Small intestine (tissue), 7 donors: ENCODE results near the gene RNF39. TPM values are rescaled to one million over a fixed set of nuclear protein-coding genes. Genes with fewer than 3 reads are reported as not detected.

Source experiments
- DNase-seq, 2 donors: peaks; one replicate each; pipeline versions ENCODE4 v3.0.0 to v3.0.0-alpha.2; 2013
- FAIRE-seq: peaks from 2 replicates; lab custom pipeline; 2012; peaks lifted over from hg19 to GRCh38; lab: Jason Lieb, UNC
- H3K27ac ChIP-seq, 3 donors: one replicate each; pipeline ENCODE4 v1.5.1; 2013; ENCODE audit warnings: low read length in 2 of 3, mild to moderate bottlenecking in 2 of 3, control low read depth in 1 of 3, inconsistent platforms in 1 of 3, low read depth in 1 of 3, moderate library complexity in 1 of 3
- H3K27me3 ChIP-seq, 3 donors: one replicate each; pipeline ENCODE4 v1.6.1; 2013; ENCODE audit warnings: low read length in 3 of 3, inconsistent platforms in 1 of 3; ENCODE audit not compliant: control insufficient read depth in 3 of 3, insufficient read depth in 3 of 3
- H3K36me3 ChIP-seq, 3 donors: one replicate each; pipeline ENCODE4 v1.6.1; 2013; ENCODE audit warnings: low read length in 3 of 3, inconsistent platforms in 1 of 3, low read depth in 1 of 3, mild to moderate bottlenecking in 1 of 3, moderate library complexity in 1 of 3; ENCODE audit not compliant: control insufficient read depth in 3 of 3, insufficient read depth in 2 of 3
- H3K4me1 ChIP-seq, 3 donors: one replicate each; pipeline ENCODE4 v1.6.1; 2013; ENCODE audit warnings: low read length in 2 of 3, inconsistent platforms in 1 of 3, low read depth in 1 of 3, mild to moderate bottlenecking in 1 of 3, moderate library complexity in 1 of 3; ENCODE audit not compliant: control insufficient read depth in 3 of 3, insufficient read depth in 2 of 3
- H3K4me3 ChIP-seq, 3 donors: one replicate each; pipeline ENCODE4 v1.5.1; 2013; ENCODE audit warnings: low read length in 3 of 3, control low read depth in 1 of 3, inconsistent platforms in 1 of 3, low read depth in 1 of 3, mild to moderate bottlenecking in 1 of 3, moderate library complexity in 1 of 3
- H3K9me3 ChIP-seq, 2 donors: one replicate each; pipeline ENCODE4 v1.6.1; 2013; ENCODE audit warnings: low read depth in 1 of 2, low read length in 1 of 2; ENCODE audit not compliant: control insufficient read depth in 2 of 2, insufficient read depth in 1 of 2
- WGBS, 3 donors: extraction: QIAGEN DNeasy Blood & Tissue Kit; methylation state at CpG; one replicate each; pipeline ENCODE4 v1.1.7; 2013; 5-methylcytosine and 5-hydroxymethylcytosine counted together
- polyA plus RNA-seq, 4 donors: library from polyadenylated mRNA; stranded (reverse) in 3 of 4; unstranded in 1 of 4; fragments of 200-250 nt in 3 of 4; fragments of 120-200 nt in 1 of 4; gene quantifications; one replicate each; pipeline versions ENCODE4 v1.2.1 to v1.2.3, GENCODE V29; 2013
- donor health status: healthy with polysubstance abuse.
- donor health status: control.
- donor health status: control.
- donor health status: Bipolar disorder and iron deficiency.
- donor health status: healthy.

RNF39 gene
- polyA plus RNA-seq, 4 donors, result 0.18 to 0.78 (median 0.25) TPM

DNA sequence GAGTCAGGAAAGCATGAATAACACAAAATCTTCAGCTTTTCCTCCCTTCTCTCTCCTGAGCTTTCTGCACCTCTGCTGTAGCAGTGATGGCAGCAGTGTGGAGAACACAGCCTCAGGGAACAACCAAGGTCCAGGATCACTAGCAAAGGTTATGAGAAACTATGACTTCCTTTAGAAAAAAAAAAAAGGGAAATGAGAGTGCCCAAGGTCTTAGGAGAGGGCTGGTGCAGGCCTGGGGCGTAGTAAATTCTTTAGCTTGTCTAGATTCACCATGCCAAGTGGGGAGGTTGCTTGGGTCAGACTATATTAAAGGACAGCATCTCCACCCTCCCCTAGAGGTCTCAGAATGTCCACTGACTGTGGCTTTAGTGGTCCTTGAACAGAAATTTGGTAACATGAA, 54.9 kb downstream of the RNF39 start:
- H3K27me3 ChIP-seq, result no peaks in the 10 kb centered on the region
- no peak overlapping the region for H3K4me3 ChIP-seq
- H3K27ac ChIP-seq, result no peak overlapping the region
- DNase-seq, result no peak
- H3K9me3 ChIP-seq, result no peaks in the 10 kb centered on the region
- no peaks in the 10 kb centered on the region for H3K4me1 ChIP-seq
- H3K36me3 ChIP-seq, result peaks cover 0 to 3% (median 0%) of the 10 kb centered on the region in 3 donors
- no peak for FAIRE-seq
- WGBS, 3 donors, result 90 to 100% (median 95%) methylated on average over 1 of the region's 1 CpG

Other genes with a start within 250 kb of the RNF39 start
- 1 to 10 TPM in 1 of 4 donors, under 1 TPM in 2, not detected in 1; 0.21 to 5.6 (median 0.85) TPM for gene HLA-G, start 247.9 kb downstream of the RNF39 start, polyA plus RNA-seq
- gene HLA-A, start 133.2 kb downstream of the RNF39 start, polyA plus RNA-seq, result 1,000 to 10,000 TPM in 2 of 4 donors, 100 to 1,000 TPM in 2; 314 to 1,584 (median 1,019) TPM
- 10 to 100 TPM; 42.7 to 78.4 (median 52.7) TPM for gene POLR1H, start 14.5 kb downstream of the RNF39 start, polyA plus RNA-seq
- gene PPP1R11, start 8.6 kb downstream of the RNF39 start, polyA plus RNA-seq, result 100 to 1,000 TPM in 2 of 4 donors, 10 to 100 TPM in 2; 65.9 to 111 (median 90.1) TPM
- gene TRIM31, start 37.3 kb upstream of the RNF39 start, polyA plus RNA-seq, result 10 to 100 TPM in 3 of 4 donors, 1 to 10 TPM in 1; 5.2 to 41.6 (median 32.7) TPM
- gene TRIM40, start 60.4 kb upstream of the RNF39 start, polyA plus RNA-seq, result 10 to 100 TPM in 2 of 4 donors, 1 to 10 TPM in 2; 1.6 to 19.5 (median 9.1) TPM
- gene TRIM10, start 85.4 kb upstream of the RNF39 start, polyA plus RNA-seq, result 1 to 10 TPM; 1.4 to 6.4 (median 5.4) TPM
- gene TRIM15, start 87.8 kb upstream of the RNF39 start, polyA plus RNA-seq, result 100 to 1,000 TPM in 1 of 4 donors, 10 to 100 TPM in 3; 26.1 to 122 (median 63.3) TPM
- gene TRIM26, start 137.6 kb upstream of the RNF39 start, polyA plus RNA-seq, result 10 to 100 TPM; 47.7 to 57.6 (median 52.8) TPM